Measurements from ENCODE around the gene LRRC41. TPM values are rescaled to one million over a fixed set of nuclear protein-coding genes. Genes with fewer than 3 reads are reported as not detected.
"Not testable (repeated sequence)": the region's sequence is repeated elsewhere in the genome, so short reads cannot be mapped to it uniquely, and the experiment has no call there.

Gene LRRC41
- total RNA-seq, 1 experiment from 2014 or later: 101 TPM

GRCh38 chr1:46236882-46237281 is 66.5 kb downstream of the LRRC41 start:
- H3K27me3 ChIP-seq: no peaks in the 10 kb centered on the region
- no peaks in the 10 kb centered on the region for H3K36me3 ChIP-seq
- H3K9me3 ChIP-seq: peaks cover 6% of the 10 kb centered on the region
- no peak for DNase-seq
- no peak overlapping the region for H3K4me3 ChIP-seq

- not testable (repeated sequence) for H3K9me3 ChIP-seq, H3K36me3 ChIP-seq, DNase-seq, H3K27me3 ChIP-seq, H3K4me3 ChIP-seq
These were observed 72.2 kb downstream of the LRRC41 start for GRCh38 chr1:46231231-46231630.

Other genes starting within 250 kb of the LRRC41 start
- 2.5 and 3.4 TPM in 2 replicates for gene PIK3R3, start 171.0 kb downstream of the LRRC41 start, total RNA-seq (2014; rRNA removed; shearing (Covaris generic); ENCODE audit: low replicate concordance)
- gene TSPAN1, start 128.5 kb downstream of the LRRC41 start, total RNA-seq (2014; rRNA removed; shearing (Covaris generic); ENCODE audit: low replicate concordance): not detected in 2 replicates
- gene P3R3URF, start 127.1 kb downstream of the LRRC41 start, total RNA-seq (2014; rRNA removed; shearing (Covaris generic); ENCODE audit: low replicate concordance): not detected in 2 replicates
- 69.4 and 89.7 TPM in 2 replicates for gene POMGNT1, start 105.2 kb downstream of the LRRC41 start, total RNA-seq (2014; rRNA removed; shearing (Covaris generic); ENCODE audit: low replicate concordance)
- 0.16 TPM in 1 of 2 replicates, not detected in the other for gene LURAP1, start 100.3 kb downstream of the LRRC41 start, total RNA-seq (2014; rRNA removed; shearing (Covaris generic); ENCODE audit: low replicate concordance)
- gene RAD54L, start 55.9 kb downstream of the LRRC41 start, total RNA-seq (2014; rRNA removed; shearing (Covaris generic); ENCODE audit: low replicate concordance): 3.3 and 15.3 TPM in 2 replicates
- gene UQCRH, start 82 bp upstream of the LRRC41 start, total RNA-seq (2014; rRNA removed; shearing (Covaris generic); ENCODE audit: low replicate concordance): 768 and 982 TPM in 2 replicates
- gene NSUN4, start 37.2 kb upstream of the LRRC41 start, total RNA-seq (2014; rRNA removed; shearing (Covaris generic); ENCODE audit: low replicate concordance): 7.7 and 16.7 TPM in 2 replicates
- gene FAAH, start 90.7 kb upstream of the LRRC41 start, total RNA-seq (2014; rRNA removed; shearing (Covaris generic); ENCODE audit: low replicate concordance): 0.16 and 1.4 TPM in 2 replicates
- gene DMBX1, start 186.2 kb upstream of the LRRC41 start, total RNA-seq (2014; rRNA removed; shearing (Covaris generic); ENCODE audit: low replicate concordance): not detected in 2 replicates
- not detected in 2 replicates for gene KNCN, start 248.0 kb upstream of the LRRC41 start, total RNA-seq (2014; rRNA removed; shearing (Covaris generic); ENCODE audit: low replicate concordance)

Measured in MG63 (cell line).